Glutamatergic neuron (in vitro differentiated cells): ENCODE results near the gene DNMT3B. TPM values are rescaled to one million over a fixed set of nuclear protein-coding genes. Genes with fewer than 3 reads are reported as not detected.

Experiments used
- DNase-seq: peaks from one replicate; pipeline ENCODE4 v3.0.0; 2022
- H3K27ac Mint-ChIP-seq: one replicate; pipeline ENCODE4 v1.8.0; 2020; ENCODE audit warnings: mild to moderate bottlenecking, mixed read lengths, inconsistent platforms; ENCODE audit not compliant: unreplicated experiment
- H3K27me3 Mint-ChIP-seq: one replicate; pipeline ENCODE4 v1.8.0; 2020; ENCODE audit warnings: mild to moderate bottlenecking, moderate library complexity, mixed read lengths, inconsistent platforms; ENCODE audit not compliant: unreplicated experiment
- H3K36me3 Mint-ChIP-seq: one replicate; pipeline ENCODE4 v1.8.0; 2020; ENCODE audit warnings: mild to moderate bottlenecking, mixed read lengths, inconsistent platforms; ENCODE audit not compliant: unreplicated experiment
- H3K4me1 Mint-ChIP-seq: one replicate; pipeline ENCODE4 v1.8.0; 2020; ENCODE audit warnings: mild to moderate bottlenecking, low read depth, mixed read lengths, inconsistent platforms; ENCODE audit not compliant: unreplicated experiment
- H3K4me3 Mint-ChIP-seq: one replicate; pipeline ENCODE4 v1.8.0; 2020; ENCODE audit warnings: mild to moderate bottlenecking, mixed read lengths, inconsistent platforms; ENCODE audit not compliant: unreplicated experiment
- H3K9me3 Mint-ChIP-seq: one replicate; pipeline ENCODE4 v1.8.0; 2020; ENCODE audit warnings: mild to moderate bottlenecking, moderate library complexity, mixed read lengths, inconsistent platforms; ENCODE audit not compliant: unreplicated experiment
- CTCF ChIP-seq: fragments of 200-600 bp; sonication (generic); IDR thresholded peaks from one replicate; pipeline ENCODE4 v1.5.0; 2021; ENCODE audit not compliant: partially characterized antibody, unreplicated experiment
- total RNA-seq: library from RNA; stranded (reverse); fragmentation: NEBNext Ultra II Directional; extraction: Animal tissue kit (Norgen Biotek cat#: 25700); gene quantifications from one replicate; pipeline ENCODE4 v1.2.1, GENCODE V29; 2021; ENCODE audit not compliant: unreplicated experiment

The DNMT3B gene
- total RNA-seq, 1 donor from 2014 or later, result 29.0 TPM

DNA sequence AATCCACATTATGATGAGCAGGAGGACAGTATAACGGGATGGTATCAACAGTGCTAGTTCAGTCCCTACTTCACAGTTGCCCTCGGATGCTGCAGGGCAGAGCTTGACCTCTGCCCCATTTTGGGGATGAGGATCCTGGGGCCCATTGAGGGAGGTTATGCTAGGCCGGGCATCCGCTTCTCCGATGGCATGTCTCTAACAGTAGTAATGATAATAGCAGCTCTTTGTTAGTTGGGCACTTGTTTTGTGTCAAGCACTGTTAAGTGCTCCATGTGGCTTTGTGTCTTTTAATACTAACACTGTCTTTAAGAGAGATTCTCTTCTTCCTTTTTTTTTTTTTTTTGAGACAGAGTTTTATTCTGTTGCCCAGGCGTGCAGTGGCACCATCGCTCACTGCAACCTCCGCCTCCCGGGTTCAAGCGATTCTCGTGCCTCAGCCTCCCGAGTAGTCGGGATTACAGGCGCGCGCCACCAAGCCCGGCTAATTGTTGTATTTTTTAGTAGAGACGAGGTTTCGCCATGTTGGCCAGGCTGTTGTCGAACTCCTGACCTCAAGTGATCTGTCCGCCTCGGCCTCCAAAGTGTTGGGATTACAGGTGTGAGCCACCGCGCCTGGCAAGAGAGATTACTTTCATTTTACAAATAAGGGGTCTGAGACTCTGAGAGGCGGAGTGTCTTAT is 58.7 kb downstream of the DNMT3B start:
- Mint-ChIP-seq H3K27me3 (peaks cover 7% of the 10 kb centered on the region), H3K36me3 (no peaks in the 10 kb centered on the region), H3K9me3 (peaks cover 12% of the 10 kb centered on the region), H3K4me1 (peaks cover 31% of the 10 kb centered on the region), H3K27ac (peak overlapping the region; percentile 78), H3K4me3 (peak overlapping the region; percentile 92)
- DNase-seq, result no peak
- peak; percentile 16 for TF ChIP-seq CTCF

GRCh38 chr20:32822225-32822624 is 60.0 kb downstream of the DNMT3B start:
- H3K4me3 Mint-ChIP-seq, result peak overlapping the region; percentile 92
- no peaks in the 10 kb centered on the region for H3K36me3 Mint-ChIP-seq
- H3K27ac Mint-ChIP-seq, result no peak overlapping the region
- peaks cover 31% of the 10 kb centered on the region for H3K4me1 Mint-ChIP-seq
- H3K27me3 Mint-ChIP-seq, result peaks cover 7% of the 10 kb centered on the region
- H3K9me3 Mint-ChIP-seq, result peaks cover 12% of the 10 kb centered on the region
- no peak for TF ChIP-seq CTCF
- no peak for DNase-seq

DNA sequence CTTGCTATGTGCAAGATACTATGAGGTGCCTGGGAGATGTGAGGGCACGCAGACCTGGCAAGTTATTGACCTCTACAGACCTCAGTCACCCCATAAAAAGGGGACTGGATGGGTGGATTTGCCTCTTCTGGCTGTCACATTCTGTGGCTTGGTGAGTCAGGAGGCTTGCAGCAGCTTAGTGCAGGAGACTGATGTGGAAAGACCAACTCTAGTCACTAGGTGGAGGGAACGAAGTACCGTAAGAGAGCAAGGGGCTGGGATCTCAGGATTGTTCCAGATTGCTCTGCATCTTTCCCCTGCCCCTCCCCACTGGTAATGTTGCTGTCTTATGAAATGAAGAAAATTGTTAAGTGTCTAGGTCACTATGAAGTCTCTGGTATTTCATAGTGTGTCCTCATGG is 60.9 kb downstream of the DNMT3B start:
- no peak for DNase-seq
- Mint-ChIP-seq H3K27ac (no peak overlapping the region), H3K9me3 (peaks cover 12% of the 10 kb centered on the region), H3K27me3 (peaks cover 7% of the 10 kb centered on the region), H3K4me3 (peak overlapping the region; percentile 92), H3K36me3 (no peaks in the 10 kb centered on the region), H3K4me1 (peaks cover 32% of the 10 kb centered on the region)
- no peak for TF ChIP-seq CTCF

- Mint-ChIP-seq H3K27ac (no peak overlapping the region), H3K36me3 (peaks cover 5% of the 10 kb centered on the region), H3K4me3 (no peak overlapping the region), H3K27me3 (peaks cover 4% of the 10 kb centered on the region), H3K9me3 (peaks cover 10% of the 10 kb centered on the region), H3K4me1 (peaks cover 35% of the 10 kb centered on the region)
- TF ChIP-seq CTCF, result no peak
- no peak for DNase-seq
These were observed 61.8 kb downstream of the DNMT3B start for GRCh38 chr20:32823737-32824588.
